Kidney (tissue), 14 donors: Measurements from ENCODE around the gene FHOD3. TPM values are rescaled to one million over a fixed set of nuclear protein-coding genes. Genes with fewer than 3 reads are reported as not detected.
A peak's percentile ranks its signal among the peaks of the same experiment; 100 is the strongest.

Experiments used
- DNase-seq, 5 donors: peaks; one replicate each; pipeline ENCODE4 v3.0.0-alpha.2; 2013 to 2020
- FAIRE-seq: peaks from 2 replicates; lab custom pipeline; 2012; peaks lifted over from hg19 to GRCh38; lab: Jason Lieb, UNC
- H3K27ac ChIP-seq, 2 donors: one replicate each; pipeline ENCODE4 v1.7.0; 2013; ENCODE audit warnings: low read depth in 2 of 2, low read length in 2 of 2, inconsistent platforms in 1 of 2
- H3K27me3 ChIP-seq: one replicate; pipeline ENCODE4 v1.7.1; 2013; ENCODE audit warnings: low read length, inconsistent platforms; ENCODE audit not compliant: control insufficient read depth, insufficient read depth
- H3K36me3 ChIP-seq, 3 donors: one replicate each; pipeline versions ENCODE4 v1.7.0 to v1.7.1; 2013; ENCODE audit warnings: low read length in 3 of 3, control low read depth in 1 of 3, inconsistent platforms in 1 of 3; ENCODE audit not compliant: insufficient read depth in 3 of 3, control insufficient read depth in 2 of 3
- H3K4me1 ChIP-seq, 3 donors: one replicate each; pipeline versions ENCODE4 v1.7.0 to v1.7.1; 2013; ENCODE audit warnings: low read length in 3 of 3, inconsistent platforms in 1 of 3, low read depth in 1 of 3; ENCODE audit not compliant: control insufficient read depth in 2 of 3, insufficient read depth in 2 of 3
- H3K4me3 ChIP-seq, 3 donors: one replicate each; pipeline versions ENCODE4 v1.7.0 to v1.8.1; 2013; ENCODE audit warnings: low read length in 3 of 3, control low read depth in 1 of 3, inconsistent platforms in 1 of 3
- H3K9ac ChIP-seq, 3 donors: one replicate each; pipeline versions ENCODE4 v1.7.0 to v1.7.1; 2013; ENCODE audit warnings: low read length in 3 of 3, control low read depth in 1 of 3, inconsistent platforms in 1 of 3
- H3K9me3 ChIP-seq, 3 donors: one replicate each; pipeline versions ENCODE4 v1.7.0 to v1.7.1; 2013; ENCODE audit warnings: low read length in 3 of 3, control low read depth in 1 of 3, inconsistent platforms in 1 of 3; ENCODE audit not compliant: control insufficient read depth in 2 of 3, insufficient read depth in 1 of 3
- CTCF ChIP-seq: IDR thresholded peaks from 3 replicates; pipeline ENCODE4 v1.5.1; 2012; ENCODE audit warnings: mild to moderate bottlenecking, moderate library complexity, borderline replicate concordance; ENCODE audit not compliant: insufficient read depth; ENCODE audit errors: extremely low read depth
- intact Hi-C: fragments of 100-400 bp; cut with DNase I; formaldehyde crosslinking; loops from one replicate; pipeline ENCODE4 v1.11.1; 2022
- polyA plus RNA-seq: library from polyadenylated mRNA; stranded (reverse); fragments of 350-450 nt; fragmentation: Illumina TruSeq; extraction: RNeasy Lipid Tissue Mini Kit (QIAGEN cat#74804); gene quantifications from one replicate; pipeline ENCODE4 v1.2.3, GENCODE V29; 2014; ENCODE audit warnings: low read depth, low replicate concordance; ENCODE audit not compliant: insufficient read depth
- total RNA-seq: library from RNA; stranded (reverse); fragmentation: NEBNext Ultra II Directional; extraction: Animal tissue kit (Norgen Biotek cat#: 25700); gene quantifications from one replicate; pipeline ENCODE4 v1.2.1, GENCODE V29; 2021
- donor health status: control.
- donor health status: control.
- donor health status: control.
- donor health status: control.
- donor health status: control.
- donor health status: DM: yes; HTN: yes; CAD: no.
- donor health status: Normal renal cell carcinoma (clear cell type).

Gene FHOD3
- total and polyA plus RNA-seq, 2 donors from 2014 or later, result 21.5 to 28.0 TPM

DNA sequence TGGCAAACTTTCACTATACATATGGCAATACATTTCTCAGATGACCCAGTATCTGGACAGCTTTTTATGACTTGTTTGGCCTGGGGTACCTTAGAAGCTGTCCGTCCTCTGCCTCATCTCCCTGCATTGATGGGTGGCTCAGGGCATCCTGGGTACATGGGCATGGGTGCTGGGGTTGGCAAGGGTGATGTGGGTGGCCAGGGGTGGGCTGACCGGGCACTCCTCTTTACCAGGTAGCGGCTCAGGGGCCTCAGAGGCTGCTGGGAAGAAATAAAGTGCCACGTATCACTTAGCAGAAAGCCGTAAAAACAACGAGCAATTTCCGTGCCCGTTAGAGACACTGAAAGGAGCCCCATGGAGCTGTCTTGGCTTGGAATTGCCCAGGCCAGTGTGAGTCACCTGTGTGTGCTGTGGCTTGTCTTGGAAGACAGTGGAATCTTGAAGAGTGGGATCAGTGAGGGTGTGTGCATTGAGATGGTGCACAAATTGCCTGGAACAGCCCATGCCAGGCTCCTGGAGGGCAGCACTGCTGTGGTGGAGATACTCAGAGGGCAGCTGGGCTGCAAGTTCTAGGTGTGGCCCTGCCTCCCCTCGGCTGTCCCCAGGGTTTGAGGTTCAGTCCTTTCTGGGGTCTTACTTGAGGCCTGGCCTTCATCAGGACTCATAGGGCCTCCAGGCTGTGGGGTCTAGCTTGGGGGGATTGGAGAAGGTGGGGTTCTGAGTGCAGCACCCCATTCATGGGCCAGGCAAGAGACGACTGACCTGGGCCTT, 88.8 kb downstream of the FHOD3 start:
- intact Hi-C loops, result no loop called here
- Histone ChIP-seq H3K27me3 (no peaks in the 10 kb centered on the region), H3K27ac (no peak overlapping the region), H3K9ac (no peak overlapping the region), H3K9me3 (no peaks in the 10 kb centered on the region), H3K4me1 (peaks cover 0 to 20% (median 4%) of the 10 kb centered on the region in 3 donors), H3K4me3 (no peak overlapping the region), H3K36me3 (no peaks in the 10 kb centered on the region)
- FAIRE-seq (no peak), DNase-seq (no peak)
- TF ChIP-seq CTCF, result no peak

DNA sequence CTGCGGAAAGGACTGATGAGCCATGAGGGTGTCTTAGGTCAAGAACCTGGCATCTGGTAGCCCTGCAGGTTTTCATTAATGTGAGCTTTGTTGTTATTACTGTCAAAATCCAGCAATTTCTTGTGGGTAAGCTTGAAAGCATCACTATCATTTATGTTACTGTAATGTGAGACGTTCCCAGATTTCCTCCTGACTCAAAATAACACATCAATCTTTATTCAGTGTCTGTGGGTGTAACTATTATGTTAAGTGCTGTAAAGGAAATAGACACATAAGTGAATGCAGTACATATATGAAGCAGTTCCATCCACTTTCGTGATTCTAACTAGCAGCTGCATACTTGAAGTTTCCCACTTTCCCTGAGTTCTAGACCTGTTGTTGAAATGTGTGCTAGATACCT, 89.8 kb downstream of the FHOD3 start:
- FAIRE-seq (no peak), DNase-seq (peak in 2 of 5 donors; percentile 18 to 35)
- no peaks in the 10 kb centered on the region for H3K27me3 ChIP-seq
- H3K4me1 ChIP-seq, result peaks cover 0 to 20% (median 11%) of the 10 kb centered on the region in 3 donors
- intact Hi-C loops, result no loop called here
- no peak overlapping the region for H3K4me3 ChIP-seq
- H3K9me3 ChIP-seq, result no peaks in the 10 kb centered on the region
- no peak for TF ChIP-seq CTCF
- H3K36me3 ChIP-seq, result no peaks in the 10 kb centered on the region
- no peak overlapping the region for H3K9ac ChIP-seq
- H3K27ac ChIP-seq, result no peak overlapping the region

DNA sequence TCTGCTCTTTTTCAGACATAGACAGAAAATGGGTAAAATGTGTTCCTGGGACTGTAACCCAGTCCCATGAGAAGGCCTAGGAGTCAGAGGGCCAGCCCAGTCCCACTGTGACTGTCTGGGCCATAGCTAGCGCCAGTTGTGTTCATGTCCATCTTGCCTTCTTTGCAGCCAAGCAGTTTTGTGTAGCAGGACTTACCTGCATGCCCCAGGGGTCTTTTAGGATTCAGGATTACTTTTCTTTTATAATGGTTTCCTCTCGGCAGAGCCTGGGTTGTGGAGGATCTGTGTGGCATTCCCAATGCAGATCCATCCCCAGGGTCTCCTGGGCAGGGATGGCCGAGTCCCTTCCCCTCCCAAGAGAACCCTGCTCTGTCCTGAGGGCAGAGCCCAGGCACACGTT, 90.8 kb downstream of the FHOD3 start:
- Histone ChIP-seq H3K27me3 (no peaks in the 10 kb centered on the region), H3K27ac (no peak overlapping the region), H3K9me3 (no peaks in the 10 kb centered on the region), H3K4me3 (no peak overlapping the region), H3K9ac (no peak overlapping the region), H3K4me1 (peaks cover 0 to 16% (median 7%) of the 10 kb centered on the region in 3 donors), H3K36me3 (no peaks in the 10 kb centered on the region)
- no peak for TF ChIP-seq CTCF
- no peak for DNase-seq
- intact Hi-C loops, result no loop called here
- FAIRE-seq, result no peak

DNA sequence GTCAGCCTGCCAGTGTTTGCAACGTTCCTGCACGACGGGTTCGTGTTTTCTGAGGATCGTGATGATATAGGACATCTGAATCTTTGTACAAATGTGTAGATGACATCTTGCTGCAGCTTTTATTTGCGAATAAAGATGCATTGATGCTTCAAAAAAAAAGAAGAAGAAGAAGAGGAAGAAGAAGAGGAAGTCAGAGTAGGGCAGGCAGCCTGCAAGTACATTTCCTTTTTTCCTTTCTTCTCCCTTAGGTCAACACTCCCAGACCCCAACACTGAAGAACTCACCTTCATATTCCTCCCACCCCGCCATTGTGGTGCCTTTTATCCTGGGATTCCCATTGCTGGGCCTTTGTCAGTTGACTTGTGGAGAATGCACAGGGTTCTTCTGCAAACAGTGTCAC, 91.5 kb downstream of the FHOD3 start:
- Histone ChIP-seq H3K4me3 (no peak overlapping the region), H3K27me3 (no peaks in the 10 kb centered on the region), H3K9me3 (no peaks in the 10 kb centered on the region), H3K9ac (no peak overlapping the region), H3K36me3 (no peaks in the 10 kb centered on the region), H3K4me1 (peaks cover 0 to 15% (median 7%) of the 10 kb centered on the region in 3 donors), H3K27ac (no peak overlapping the region)
- no peak for TF ChIP-seq CTCF
- no peak for FAIRE-seq
- intact Hi-C loops, result no loop called here
- DNase-seq, result no peak
